ENCODE data around the gene LCORL.

The LCORL gene

DNA sequence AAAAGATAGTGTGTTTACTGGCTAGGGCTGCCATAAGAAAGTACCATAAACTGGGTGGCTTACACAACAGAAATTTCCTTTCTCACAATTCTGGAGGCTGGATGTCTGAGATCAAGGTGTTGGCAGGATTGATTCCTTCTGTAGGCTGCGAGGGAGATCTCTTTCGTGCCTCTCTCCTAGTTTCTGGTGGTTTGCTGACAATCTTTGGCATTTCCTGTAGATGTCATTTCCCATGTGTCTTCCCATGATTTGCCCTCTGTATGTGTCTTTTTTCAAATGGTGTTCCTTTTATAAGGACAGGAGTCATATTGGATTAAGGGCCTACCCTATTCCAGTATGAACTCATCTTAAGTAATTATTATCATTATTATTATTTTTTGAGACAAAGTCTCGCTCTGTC is 27.9 kb upstream of the LCORL start:
- no peaks in the 10 kb centered on the region for H3K27me3 ChIP-seq (replicated peaks; ENCODE audit: insufficient read depth, low read length)
- no peaks in the 10 kb centered on the region for H3K9me3 ChIP-seq (replicated peaks; ENCODE audit: insufficient read depth, low read length)
- H3F3A ChIP-seq (ENCODE audit: insufficient read depth, low read length), result no peaks in the 10 kb centered on the region
- H3K27ac ChIP-seq (ENCODE audit: low read length), result no peak overlapping the region
- H3K79me2 ChIP-seq (ENCODE audit: low read length), result no peaks in the 10 kb centered on the region
- H3K9me2 ChIP-seq (replicated peaks; ENCODE audit: insufficient read depth, low read length), result no peaks in the 10 kb centered on the region
- no peak for DNase-seq
- no peak overlapping the region for H3K4me3 ChIP-seq (ENCODE audit: low read length)
- H3K9ac ChIP-seq (ENCODE audit: low read length), result no peak overlapping the region
- no peak overlapping the region for H2AFZ ChIP-seq (ENCODE audit: low read length)
- TF ChIP-seq EZH2 (optimal IDR thresholded peaks at IDR 0.05; ENCODE audit: low read depth, low read length) (no peak), CTCF (IDR thresholded peaks at IDR 0.05; ENCODE audit: low read length) (no peak), EZH2phosphoT487 (IDR thresholded peaks at IDR 0.05; ENCODE audit: low read length) (no peak)
- no peak overlapping the region for H3K4me2 ChIP-seq (ENCODE audit: low read depth, low read length)
- H3K4me1 ChIP-seq (ENCODE audit: low read length), result no peaks in the 10 kb centered on the region
- no peaks in the 10 kb centered on the region for H4K20me1 ChIP-seq (ENCODE audit: insufficient read depth, low read length)
- no peaks in the 10 kb centered on the region for H3K36me3 ChIP-seq (replicated peaks; ENCODE audit: insufficient read depth, low read length)

- Histone ChIP-seq H2AFZ (ENCODE audit: low read length) (no peak overlapping the region), H4K20me1 (ENCODE audit: insufficient read depth, low read length) (no peaks in the 10 kb centered on the region), H3K79me2 (ENCODE audit: low read length) (no peaks in the 10 kb centered on the region), H3K4me3 (ENCODE audit: low read length) (no peak overlapping the region), H3K27me3 (replicated peaks; ENCODE audit: insufficient read depth, low read length) (no peaks in the 10 kb centered on the region), H3K9ac (ENCODE audit: low read length) (no peak overlapping the region), H3K4me2 (ENCODE audit: low read depth, low read length) (no peak overlapping the region), H3F3A (ENCODE audit: insufficient read depth, low read length) (no peaks in the 10 kb centered on the region), H3K27ac (ENCODE audit: low read length) (no peak overlapping the region), H3K4me1 (ENCODE audit: low read length) (no peaks in the 10 kb centered on the region), H3K9me2 (replicated peaks; ENCODE audit: insufficient read depth, low read length) (no peaks in the 10 kb centered on the region), H3K36me3 (replicated peaks; ENCODE audit: insufficient read depth, low read length) (no peaks in the 10 kb centered on the region), H3K9me3 (replicated peaks; ENCODE audit: insufficient read depth, low read length) (no peaks in the 10 kb centered on the region)
- TF ChIP-seq CTCF (IDR thresholded peaks at IDR 0.05; ENCODE audit: low read length) (peak; percentile 41), EZH2phosphoT487 (IDR thresholded peaks at IDR 0.05; ENCODE audit: low read length) (no peak)
- DNase-seq, result no peak
Observed at GRCh38 chr4:18042754-18043153, 21.2 kb upstream of the LCORL start.

GRCh38 chr4:18042012-18042411 is 20.5 kb upstream of the LCORL start:
- H3K27ac ChIP-seq (ENCODE audit: low read length), result no peak overlapping the region

More at GRCh38 chr4:18042012-18042411, 20.5 kb upstream of the LCORL start:
- Histone ChIP-seq H3K27me3 (replicated peaks; ENCODE audit: insufficient read depth, low read length) (no peaks in the 10 kb centered on the region), H3K9ac (ENCODE audit: low read length) (no peak overlapping the region), H4K20me1 (ENCODE audit: insufficient read depth, low read length) (no peaks in the 10 kb centered on the region), H3K4me3 (ENCODE audit: low read length) (no peak overlapping the region), H3K4me1 (ENCODE audit: low read length) (no peaks in the 10 kb centered on the region), H3K36me3 (replicated peaks; ENCODE audit: insufficient read depth, low read length) (no peaks in the 10 kb centered on the region), H3K9me2 (replicated peaks; ENCODE audit: insufficient read depth, low read length) (no peaks in the 10 kb centered on the region), H3F3A (ENCODE audit: insufficient read depth, low read length) (no peaks in the 10 kb centered on the region), H3K79me2 (ENCODE audit: low read length) (no peaks in the 10 kb centered on the region), H3K4me2 (ENCODE audit: low read depth, low read length) (no peak overlapping the region), H2AFZ (ENCODE audit: low read length) (no peak overlapping the region), H3K9me3 (replicated peaks; ENCODE audit: insufficient read depth, low read length) (no peaks in the 10 kb centered on the region)
- no peak for TF ChIP-seq EZH2phosphoT487 (IDR thresholded peaks at IDR 0.05; ENCODE audit: low read length)
- no peak for TF ChIP-seq CTCF (IDR thresholded peaks at IDR 0.05; ENCODE audit: low read length)
- no peak for TF ChIP-seq EZH2 (optimal IDR thresholded peaks at IDR 0.05; ENCODE audit: low read depth, low read length)
- no peak for DNase-seq

Data from MM.1S (cell line).